Liver (tissue), 3 donors: Measurements from ENCODE around the gene PLCB1.

Experiments
- FOXA1 ChIP-seq: IDR thresholded peaks from 2 replicates; pipeline ENCODE4 v1.6.1; 2016; ENCODE audit warnings: antibody characterized with exemption
- JUND ChIP-seq, 2 donors: IDR thresholded peaks; 2 replicates each; pipeline ENCODE4 v1.6.1; 2016; ENCODE audit warnings: antibody characterized with exemption in 2 of 2
- TF ChIP-seq, protein P1 (sequence below): IDR thresholded peaks from 2 replicates; pipeline ENCODE4 v1.6.1; 2016; ENCODE audit warnings: antibody characterized with exemption
- TF ChIP-seq, protein P2 (sequence below): fragments of 150-350 bp; IDR thresholded peaks from 2 replicates; pipeline ENCODE4 v1.5.1; 2017; ENCODE audit warnings: improper control_type of control experiment, low read depth, low read length; ENCODE audit not compliant: missing input control
- TF ChIP-seq, protein P3 (sequence below): IDR thresholded peaks from 2 replicates; pipeline ENCODE4 v1.6.1; 2016; ENCODE audit warnings: antibody characterized with exemption
- donor health status: healthy.
- donor health status: healthy.

DNA sequence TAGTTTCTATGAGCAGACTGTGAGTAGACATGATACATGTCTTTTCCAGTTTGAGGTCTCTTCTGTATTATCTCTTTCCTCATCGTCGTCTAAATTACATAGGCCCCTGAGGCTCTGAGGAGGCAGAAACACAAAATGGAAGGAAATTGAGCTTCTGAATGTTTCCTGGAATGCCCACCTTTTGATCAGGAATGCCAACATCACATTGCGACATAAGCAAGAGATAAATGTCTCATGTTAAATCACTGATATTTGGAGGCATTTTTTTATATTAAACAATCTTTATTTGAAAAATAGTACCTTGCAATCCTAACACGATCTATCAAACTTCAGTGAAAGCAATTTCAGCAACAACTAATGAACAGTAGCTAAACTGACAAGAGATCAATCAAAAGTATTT, 802.3 kb downstream of the PLCB1 start:
- TF ChIP-seq, protein P1, sequence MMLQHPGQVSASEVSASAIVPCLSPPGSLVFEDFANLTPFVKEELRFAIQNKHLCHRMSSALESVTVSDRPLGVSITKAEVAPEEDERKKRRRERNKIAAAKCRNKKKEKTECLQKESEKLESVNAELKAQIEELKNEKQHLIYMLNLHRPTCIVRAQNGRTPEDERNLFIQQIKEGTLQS: no peak
- TF ChIP-seq, protein P2, sequence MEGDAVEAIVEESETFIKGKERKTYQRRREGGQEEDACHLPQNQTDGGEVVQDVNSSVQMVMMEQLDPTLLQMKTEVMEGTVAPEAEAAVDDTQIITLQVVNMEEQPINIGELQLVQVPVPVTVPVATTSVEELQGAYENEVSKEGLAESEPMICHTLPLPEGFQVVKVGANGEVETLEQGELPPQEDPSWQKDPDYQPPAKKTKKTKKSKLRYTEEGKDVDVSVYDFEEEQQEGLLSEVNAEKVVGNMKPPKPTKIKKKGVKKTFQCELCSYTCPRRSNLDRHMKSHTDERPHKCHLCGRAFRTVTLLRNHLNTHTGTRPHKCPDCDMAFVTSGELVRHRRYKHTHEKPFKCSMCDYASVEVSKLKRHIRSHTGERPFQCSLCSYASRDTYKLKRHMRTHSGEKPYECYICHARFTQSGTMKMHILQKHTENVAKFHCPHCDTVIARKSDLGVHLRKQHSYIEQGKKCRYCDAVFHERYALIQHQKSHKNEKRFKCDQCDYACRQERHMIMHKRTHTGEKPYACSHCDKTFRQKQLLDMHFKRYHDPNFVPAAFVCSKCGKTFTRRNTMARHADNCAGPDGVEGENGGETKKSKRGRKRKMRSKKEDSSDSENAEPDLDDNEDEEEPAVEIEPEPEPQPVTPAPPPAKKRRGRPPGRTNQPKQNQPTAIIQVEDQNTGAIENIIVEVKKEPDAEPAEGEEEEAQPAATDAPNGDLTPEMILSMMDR: no peak
- TF ChIP-seq, protein P3, sequence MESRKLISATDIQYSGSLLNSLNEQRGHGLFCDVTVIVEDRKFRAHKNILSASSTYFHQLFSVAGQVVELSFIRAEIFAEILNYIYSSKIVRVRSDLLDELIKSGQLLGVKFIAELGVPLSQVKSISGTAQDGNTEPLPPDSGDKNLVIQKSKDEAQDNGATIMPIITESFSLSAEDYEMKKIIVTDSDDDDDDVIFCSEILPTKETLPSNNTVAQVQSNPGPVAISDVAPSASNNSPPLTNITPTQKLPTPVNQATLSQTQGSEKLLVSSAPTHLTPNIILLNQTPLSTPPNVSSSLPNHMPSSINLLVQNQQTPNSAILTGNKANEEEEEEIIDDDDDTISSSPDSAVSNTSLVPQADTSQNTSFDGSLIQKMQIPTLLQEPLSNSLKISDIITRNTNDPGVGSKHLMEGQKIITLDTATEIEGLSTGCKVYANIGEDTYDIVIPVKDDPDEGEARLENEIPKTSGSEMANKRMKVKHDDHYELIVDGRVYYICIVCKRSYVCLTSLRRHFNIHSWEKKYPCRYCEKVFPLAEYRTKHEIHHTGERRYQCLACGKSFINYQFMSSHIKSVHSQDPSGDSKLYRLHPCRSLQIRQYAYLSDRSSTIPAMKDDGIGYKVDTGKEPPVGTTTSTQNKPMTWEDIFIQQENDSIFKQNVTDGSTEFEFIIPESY: no peak
- TF ChIP-seq FOXA1: no peak
- TF ChIP-seq JUND (IDR thresholded peaks at IDR 0.05): no peak
